GM19023 (cell line): ENCODE data around the gene TOP2B.

Experiments used
- ATAC-seq: cut with Tn5 transposase; IDR thresholded peaks from one replicate; pipeline ENCODE4 v1.9.1; 2021; ENCODE audit warnings: mild to moderate bottlenecking, moderate library complexity; ENCODE audit not compliant: unreplicated experiment

The TOP2B gene

DNA sequence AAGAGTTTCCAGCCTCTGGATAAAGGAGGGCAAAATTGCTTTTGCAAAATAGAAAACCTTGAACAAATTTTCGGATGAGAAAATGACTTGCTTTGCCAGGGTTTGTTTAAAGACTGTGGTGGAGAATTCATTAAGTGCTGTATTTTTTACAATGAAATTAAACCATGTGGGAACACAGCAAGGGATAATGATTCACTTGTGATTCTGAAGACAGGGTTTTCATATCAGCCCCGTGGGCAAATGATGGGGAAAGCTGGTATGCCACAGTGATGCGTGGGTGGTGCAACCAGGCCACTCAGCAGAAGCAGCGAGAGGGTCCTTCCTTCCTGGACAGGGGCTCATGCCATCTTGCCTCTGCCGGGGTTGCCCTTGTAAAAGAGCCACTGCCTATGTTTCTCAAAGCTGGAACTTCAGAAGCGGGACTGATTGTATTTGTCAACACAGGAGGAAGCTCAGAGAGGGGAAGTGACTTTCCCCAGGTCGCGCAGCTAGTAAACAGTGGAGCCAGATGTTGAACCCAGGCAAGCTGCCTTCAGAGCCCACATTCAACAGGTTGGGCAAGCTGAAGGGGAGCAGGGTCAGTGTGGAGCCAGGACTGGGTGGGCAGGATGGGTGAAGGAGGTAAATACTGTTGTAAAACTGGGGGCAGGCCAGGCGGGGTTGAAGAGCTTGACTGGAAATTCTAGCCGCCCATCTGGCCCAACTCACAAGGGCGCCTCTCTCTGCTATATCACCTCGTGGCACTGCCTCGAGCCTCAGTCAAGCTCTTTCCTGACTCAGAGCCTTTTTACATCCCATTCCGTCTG, 79.1 kb downstream of the TOP2B start:
- no peak for ATAC-seq

DNA sequence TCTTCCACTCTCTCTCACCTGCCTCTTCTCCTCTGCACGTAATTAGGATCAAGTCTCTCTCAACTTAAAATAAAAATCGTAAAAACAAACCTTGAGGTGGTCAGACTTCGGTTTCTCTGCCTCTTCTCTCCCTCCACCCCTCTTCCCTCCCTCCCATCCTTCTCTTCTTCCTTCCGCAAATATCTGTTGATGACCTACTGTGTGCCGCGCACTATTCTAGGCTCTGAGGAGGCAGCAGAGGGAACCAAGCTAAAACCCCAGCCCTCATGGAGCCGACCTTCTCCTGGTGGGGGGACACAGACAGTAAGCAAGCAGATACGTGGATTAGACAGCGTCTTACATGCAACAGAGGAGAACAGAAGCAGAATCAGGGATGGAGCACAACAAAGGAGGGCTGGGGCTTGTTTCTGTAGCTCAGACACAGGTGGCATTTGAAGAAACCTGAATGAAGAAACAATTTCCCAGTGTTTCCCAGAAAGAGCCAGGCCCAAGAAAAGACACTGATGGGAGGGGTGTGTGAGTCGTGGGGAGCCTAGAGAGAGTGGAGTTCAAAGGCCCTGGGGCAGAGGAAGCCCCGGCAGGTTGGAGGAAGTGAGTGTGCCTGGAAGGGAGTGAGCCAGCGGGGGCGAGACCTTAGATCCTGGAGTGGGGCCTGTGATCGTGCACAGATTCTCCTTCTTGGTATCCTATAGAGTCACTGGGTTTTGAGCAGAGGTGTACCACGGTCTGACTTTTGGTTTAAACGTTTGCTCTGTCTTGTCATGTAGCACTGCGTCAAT, 80.5 kb downstream of the TOP2B start:
- no peak for ATAC-seq

DNA sequence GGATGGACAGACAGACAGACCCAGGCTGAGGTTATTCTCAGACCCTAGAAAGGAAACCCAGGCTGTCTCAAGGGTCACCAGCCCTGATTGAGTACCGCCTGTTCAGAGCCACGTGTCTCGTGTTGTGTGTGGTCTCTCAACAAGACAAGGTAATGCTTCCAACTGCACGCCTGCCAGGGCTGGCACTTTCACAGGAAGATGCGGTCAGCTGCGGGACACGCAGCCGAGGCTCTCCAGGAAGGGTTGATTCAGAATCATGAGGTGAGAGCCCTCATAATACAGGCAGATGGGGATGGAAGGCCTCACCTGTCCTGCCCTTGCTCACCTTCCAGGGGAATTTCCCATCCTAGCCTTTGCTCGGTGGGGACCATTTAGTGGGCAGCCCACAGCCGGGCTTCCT, 81.4 kb downstream of the TOP2B start:
- ATAC-seq, result no peak

DNA sequence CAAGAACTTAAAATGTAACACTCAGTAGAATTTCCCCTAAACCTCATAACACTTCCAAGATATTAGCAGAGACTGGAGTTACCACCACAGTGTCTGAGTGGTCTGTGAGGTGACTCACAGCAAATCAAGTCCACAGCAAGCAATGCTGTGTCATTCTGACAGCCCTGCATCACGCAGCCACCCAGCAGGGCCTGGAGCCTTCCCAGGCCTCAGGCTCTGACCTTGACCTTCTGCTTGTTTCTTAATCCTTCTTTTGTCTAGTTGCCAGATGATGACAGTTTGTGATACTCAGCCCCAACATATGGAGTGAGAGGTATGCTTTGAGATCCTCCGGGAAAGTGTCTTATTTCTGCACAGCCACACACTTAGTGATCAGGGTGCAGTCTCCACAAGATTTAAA, 82.5 kb downstream of the TOP2B start:
- ATAC-seq, result no peak

DNA sequence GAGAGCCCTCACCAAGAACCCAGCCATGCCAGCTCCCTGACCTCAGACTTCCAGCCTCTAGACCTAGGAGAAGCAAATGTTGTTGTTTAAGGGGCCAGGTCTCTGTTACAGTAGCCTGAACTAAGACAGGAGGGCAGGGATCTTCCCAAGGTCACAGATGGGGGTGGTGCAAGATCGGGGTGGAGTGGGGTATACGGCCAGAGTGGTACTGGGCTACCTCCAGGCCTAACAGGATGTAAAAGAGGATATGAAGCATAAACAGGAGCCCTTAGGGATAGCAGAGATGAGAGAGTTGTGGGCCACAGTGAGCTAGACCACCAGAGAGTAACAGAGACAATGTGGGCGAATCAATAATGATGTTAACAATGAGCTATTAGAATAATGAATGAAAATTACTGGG, 82.9 kb downstream of the TOP2B start:
- no peak for ATAC-seq

DNA sequence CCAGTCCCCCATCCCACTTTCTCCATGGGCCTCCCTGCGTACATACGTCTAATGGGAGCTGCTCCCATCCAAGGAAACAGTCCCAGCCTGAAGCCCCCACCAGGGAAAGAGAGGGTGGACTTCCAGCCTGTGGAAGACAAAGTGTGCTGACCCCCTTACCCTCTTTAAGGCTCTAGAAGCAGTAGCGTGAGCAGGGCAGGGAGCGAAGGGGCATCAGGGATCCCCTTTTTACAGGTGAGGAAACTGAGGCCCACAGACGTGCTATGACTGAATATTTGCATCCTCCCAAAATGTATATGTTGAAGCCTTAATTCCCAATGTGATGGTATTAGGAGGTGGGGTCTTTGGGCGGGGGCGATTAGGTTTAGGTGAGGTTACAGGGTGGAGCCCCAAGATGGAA, 83.4 kb downstream of the TOP2B start:
- no peak for ATAC-seq

DNA sequence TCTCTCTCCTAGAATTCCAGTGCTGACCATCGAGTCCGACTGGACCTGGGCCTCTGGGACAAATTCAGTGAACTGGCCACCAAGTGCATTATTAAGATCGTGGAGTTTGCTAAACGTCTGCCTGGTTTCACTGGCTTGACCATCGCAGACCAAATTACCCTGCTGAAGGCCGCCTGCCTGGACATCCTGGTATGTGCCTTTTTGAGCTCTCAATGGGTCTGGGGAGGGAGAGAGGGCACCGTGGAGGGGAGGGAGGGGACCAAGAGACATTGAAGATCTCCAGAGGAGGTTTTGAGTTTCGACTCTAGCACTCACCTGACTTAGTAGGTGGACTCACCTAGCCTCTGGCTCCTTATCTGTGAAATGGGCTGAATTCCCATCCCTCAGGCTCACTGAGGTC, 84.2 kb downstream of the TOP2B start:
- no peak for ATAC-seq

DNA sequence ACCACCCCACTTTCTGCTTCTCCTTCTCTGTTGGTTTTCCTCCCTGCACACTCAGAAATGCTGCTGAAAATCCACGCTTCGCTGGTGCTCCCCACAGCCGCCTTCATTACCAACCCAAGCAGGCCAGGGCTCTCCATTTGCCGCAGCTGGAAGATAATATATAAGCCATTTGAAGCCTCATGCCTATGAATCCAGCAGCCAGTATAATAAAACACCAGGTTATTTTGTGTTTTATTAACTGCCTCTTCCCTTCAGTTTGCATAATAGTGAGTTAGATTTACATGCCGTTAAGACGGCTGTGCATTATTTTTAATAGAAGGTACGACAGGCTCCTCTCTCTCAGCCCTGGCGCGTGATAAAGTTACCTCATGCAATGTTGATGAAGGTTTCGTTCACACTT, 86.6 kb downstream of the TOP2B start:
- ATAC-seq, result no peak

DNA sequence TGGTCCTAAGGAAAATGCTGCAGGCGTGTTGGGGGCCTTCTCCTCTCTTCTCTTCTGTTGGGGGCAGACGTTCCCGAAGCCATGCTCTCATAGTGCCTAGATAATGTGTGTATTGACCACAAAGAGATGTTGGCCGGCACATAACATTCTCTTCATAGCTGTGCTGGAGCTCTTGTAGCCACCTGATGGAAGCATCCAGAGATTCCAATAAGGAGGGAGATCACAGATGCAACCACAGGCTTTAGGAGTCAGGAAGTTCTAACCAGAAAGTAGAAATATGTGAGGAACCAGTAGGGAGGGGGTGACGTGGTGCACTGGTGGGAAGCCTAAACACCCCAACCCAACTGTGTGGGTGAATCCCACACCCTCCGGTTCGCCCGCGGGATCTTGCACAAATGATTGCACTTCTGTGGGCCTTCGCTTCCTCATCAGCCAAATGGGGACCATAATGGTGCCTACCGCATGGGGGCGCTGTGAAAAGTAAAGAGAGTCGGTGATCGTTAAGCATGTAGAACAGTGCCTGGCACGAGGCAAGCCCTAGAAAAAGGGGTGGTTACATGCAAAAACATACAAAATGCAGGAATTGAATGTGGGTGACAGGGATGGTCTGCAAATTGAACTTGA, 87.8 kb downstream of the TOP2B start:
- no peak for ATAC-seq

DNA sequence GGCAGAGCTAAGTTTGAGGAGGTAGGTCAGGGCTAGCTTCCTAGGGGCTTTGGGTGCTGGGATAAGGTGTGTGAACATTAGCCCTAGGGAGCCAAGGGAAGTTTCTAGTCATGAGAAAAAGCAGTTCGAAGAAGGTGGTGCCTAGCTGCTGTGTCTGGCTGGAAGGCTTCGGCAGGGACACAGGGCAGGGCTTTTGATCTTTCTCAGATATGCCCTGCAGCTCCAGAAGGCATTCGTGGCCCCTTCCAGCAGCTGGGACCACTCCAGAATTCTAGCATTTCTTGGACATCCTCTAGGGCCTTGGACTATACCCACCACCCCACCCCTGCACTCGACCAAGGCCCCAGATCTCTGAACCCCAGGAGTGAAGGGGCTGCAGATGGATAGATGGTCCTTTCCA, 88.6 kb downstream of the TOP2B start:
- no peak for ATAC-seq

DNA sequence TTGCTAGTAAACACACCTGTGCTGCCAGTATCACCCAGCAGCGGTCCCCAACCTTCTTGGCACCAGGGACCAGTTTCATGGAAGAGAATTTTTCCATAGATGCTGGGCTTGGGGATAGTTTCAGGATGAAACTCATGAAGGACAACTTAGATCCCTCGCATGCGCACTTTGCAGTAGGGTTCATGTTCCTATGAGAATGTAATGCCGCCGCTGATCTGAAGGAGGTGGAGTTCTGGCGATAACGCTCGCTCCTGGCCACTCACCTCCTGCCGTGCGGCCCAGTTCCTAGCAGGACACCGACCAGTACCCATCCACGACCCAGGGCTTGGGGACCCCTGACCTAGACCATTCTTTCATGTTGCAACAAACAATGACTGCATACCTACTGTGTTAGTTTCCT, 89.7 kb downstream of the TOP2B start:
- no peak for ATAC-seq

DNA sequence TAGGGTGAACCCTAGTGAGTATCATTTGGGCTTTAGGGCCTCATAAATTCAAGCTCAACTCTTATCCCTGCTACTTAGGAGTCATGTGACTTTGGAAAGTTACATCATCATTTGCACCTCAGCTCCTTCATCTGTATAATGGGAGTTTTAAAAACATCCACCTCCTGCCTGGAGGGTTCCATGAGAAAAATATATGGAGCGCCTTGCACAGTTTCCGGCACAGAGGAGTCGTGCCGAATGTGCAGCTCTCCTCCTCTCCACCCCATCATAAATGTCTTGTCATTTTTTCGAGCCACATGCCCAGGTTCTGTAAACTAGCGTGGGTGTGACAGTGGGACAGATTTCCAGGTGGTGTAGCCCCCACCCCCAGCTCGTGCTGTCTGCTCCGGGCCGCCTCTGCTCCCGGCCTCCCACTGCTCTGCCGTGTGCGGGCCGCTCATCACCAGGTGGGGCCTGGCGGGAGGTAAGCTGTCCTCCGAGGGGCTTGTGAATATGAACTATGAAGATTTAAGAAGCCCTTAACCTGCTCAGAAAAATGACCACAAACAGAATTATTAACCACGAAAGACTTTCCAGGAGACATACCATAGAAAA, 90.4 kb downstream of the TOP2B start:
- no peak for ATAC-seq

DNA sequence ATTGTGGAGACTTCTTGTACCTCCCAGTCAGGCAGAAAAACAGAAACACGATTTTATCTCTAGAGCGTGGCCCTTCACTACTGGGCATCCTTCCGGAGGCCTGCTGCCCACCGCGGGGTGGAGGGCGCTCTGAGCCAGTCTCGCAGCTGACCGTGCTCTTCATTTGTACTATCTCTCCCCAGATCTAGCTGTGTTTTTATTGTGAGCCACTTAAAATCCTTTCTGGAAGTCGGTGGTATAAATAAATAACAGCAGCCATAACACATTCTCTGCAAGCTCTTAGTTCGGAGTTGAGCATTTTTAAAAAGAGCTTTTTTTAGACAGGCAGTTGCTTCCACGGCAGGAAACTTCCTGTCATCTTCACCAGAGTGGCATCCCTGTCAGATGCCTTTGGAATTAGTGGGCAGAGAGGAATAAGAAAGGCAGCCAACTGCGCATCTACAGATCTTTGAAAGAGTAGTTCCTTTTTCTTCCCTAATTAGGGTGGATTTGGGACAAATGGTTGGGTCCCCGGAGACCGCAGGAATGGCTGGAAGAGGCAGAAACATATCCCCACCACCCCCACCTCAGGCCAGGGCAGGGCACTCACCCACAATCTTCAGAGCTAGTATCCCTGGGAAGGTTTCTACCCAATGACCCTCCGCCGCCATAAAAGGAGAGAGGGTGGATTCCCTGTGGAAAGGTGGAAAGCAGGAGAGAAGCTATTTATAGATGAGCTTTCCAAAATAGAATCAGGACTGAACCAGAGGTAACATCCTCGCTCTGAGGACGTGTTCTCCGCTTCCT, 91.1 kb downstream of the TOP2B start:
- no peak for ATAC-seq

DNA sequence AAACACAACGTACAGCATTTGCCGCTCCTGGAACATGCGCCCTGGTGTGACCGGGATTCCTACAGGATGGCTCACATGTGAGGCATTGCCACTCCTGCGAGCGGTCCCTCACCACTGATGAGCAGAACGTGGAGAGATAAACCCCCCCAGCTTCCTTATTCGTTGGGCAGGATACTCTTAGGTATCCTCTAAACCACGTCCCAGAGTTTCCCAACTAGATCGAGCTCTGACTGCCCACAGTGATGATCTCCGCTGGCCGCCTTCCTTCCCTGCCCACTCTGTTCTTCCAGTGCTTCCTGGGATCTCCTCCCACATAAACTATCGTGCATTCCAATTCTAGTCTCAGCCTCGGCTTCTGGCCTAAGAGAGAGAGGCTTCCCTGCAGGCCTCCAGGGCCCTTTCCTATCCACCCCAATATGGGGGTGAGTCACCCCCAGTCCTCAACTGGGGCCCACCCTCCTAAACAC, 91.8 kb downstream of the TOP2B start:
- ATAC-seq, result no peak

DNA sequence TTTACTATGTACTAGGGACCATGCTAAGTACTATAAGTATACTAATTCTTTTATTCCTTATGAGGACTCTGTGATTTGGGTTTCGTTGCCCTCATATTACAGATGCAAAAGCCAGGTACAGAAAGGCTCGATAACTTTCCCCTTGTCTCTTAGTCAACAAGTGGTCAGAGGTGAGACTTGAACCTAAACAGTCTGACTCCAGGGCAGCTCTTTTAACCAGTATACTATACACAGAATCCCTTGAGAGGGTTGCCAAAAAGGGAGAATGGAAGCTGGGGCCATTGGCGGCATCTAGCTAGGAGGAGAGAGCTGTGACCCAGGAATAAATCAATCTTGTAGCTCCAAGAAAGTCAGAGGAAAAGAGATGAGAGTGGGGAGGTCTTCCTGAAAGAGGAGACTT, 92.4 kb downstream of the TOP2B start:
- ATAC-seq, result no peak

DNA sequence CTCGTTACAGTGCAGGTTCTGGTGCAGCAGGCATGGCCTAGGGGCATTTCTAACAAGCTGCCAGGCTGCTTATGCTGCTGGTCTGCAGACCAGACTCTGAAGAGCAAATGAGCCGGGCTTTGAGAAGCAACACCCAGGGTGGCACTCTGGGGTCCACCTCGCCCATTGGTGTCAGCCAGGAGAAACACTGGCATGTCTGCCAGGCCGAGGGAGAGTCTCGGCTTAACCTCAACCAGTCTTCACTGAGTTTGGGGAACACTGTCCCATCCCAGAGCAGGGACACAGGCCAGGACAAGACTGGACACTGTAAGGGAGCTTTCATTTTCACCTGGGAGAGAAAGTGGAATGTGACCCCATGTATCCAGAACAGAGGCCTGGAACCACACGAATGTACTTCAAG, 93.4 kb downstream of the TOP2B start:
- ATAC-seq, result no peak

DNA sequence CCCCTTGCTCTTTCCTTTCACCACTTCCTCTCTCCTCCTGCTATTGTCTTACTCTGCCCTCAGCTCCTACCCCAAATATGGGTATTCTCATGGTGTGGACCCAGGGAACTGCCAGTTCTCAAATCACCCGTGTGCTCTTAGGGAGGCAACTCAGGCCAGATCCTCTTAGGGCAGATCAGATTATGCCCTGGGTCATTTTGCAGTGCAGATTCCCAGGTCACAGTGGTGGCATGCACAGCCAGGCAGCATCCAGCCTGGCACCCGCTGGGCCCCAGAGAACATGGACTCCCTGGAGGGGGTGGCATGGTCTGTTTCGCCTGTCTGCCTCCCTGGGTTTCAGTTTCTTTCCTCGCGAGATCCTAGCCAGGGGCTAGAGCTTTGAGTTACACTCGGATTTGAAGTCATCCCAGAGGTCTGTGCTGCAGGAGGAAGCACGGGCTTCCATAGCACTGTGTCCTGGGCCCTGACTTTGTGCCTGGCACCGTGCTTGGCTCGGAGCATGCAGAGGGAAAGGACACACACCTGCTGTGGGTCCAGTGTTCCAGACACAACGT, 96.1 kb downstream of the TOP2B start:
- no peak for ATAC-seq

DNA sequence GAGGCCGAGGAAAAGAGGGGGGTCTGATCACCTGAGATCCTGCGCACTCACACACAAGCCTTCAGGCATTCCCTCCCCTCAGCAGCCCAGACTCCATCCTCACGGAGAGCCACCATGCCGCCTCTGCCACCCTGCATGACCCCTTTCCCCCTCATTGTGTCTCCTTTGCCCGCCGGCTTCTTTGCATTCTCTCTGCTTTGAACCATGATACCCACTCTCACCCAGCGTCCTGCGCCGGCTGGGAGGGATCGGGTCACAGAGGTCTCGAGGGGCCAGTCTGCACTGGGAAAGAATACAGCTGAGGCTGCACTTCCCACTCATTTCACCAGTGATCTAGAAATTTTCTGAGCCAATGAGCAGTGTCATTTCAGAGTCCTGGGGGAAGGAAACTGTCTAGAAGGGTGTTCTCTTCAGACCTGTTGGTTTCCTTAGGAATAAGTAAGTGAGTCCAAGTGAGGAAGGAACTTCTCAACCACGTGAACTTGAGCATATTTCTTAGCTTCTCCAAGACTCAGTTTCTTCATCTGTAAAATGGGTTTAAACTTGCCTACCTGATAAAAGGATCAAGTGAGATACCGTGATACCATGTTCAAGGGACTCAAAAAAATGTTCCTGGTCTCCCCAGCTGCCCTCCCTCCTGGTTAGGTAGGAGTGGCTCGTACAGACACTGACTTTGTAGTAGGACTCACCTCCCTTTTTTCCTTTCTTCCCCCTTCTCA, 96.7 kb downstream of the TOP2B start:
- no peak for ATAC-seq

DNA sequence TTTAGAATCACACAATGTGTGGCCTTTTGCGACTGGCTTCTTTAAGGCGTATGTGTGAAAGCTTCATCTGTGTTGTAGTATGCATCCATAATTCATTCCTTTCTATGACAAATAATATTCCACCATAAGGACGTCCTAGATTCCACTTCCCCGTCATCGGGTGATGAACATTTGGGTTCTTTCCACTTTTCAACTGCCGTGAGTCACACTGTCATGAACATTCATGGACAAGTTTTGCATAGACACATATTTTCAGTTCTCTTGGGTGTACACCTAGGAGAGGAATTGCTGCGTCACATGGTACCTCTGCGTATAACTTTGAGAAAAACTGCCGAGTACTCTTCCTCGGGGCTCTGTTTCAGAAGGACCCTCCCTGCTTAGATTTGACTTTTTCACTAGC, 97.3 kb downstream of the TOP2B start:
- ATAC-seq, result no peak
